Measurements from ENCODE around the gene PAEP.
"Not testable (repeated sequence)": the region's sequence is repeated elsewhere in the genome, so short reads cannot be mapped to it uniquely, and the experiment has no call there.

The PAEP gene

GRCh38 chr9:135526089-135526729 is 35.3 kb upstream of the PAEP start:
- no peak for DNase-seq

- no peak for DNase-seq
These were observed 34.6 kb upstream of the PAEP start for GRCh38 chr9:135526730-135527571.

- not testable (repeated sequence) for DNase-seq
These were observed 32.6 kb upstream of the PAEP start for GRCh38 chr9:135528842-135529435.

GRCh38 chr9:135530146-135530545 is 31.4 kb upstream of the PAEP start:
- no peak for DNase-seq

- no peak for DNase-seq
These were observed 30.5 kb upstream of the PAEP start for GRCh38 chr9:135531096-135531495.

- no peak for DNase-seq
These were observed 28.4 kb upstream of the PAEP start for GRCh38 chr9:135533113-135533512.

GRCh38 chr9:135533674-135534073 is 27.9 kb upstream of the PAEP start:
- DNase-seq: no peak

GRCh38 chr9:135534192-135534711 is 27.3 kb upstream of the PAEP start:
- not testable (repeated sequence) for DNase-seq

- DNase-seq: not testable (repeated sequence)
These were observed 26.7 kb upstream of the PAEP start for GRCh38 chr9:135534826-135535225.

GRCh38 chr9:135535631-135536030 is 25.9 kb upstream of the PAEP start:
- not testable (repeated sequence) for DNase-seq

GRCh38 chr9:135536216-135536615 is 25.3 kb upstream of the PAEP start:
- DNase-seq: no peak

- DNase-seq: not testable (repeated sequence)
These were observed 18.2 kb upstream of the PAEP start for GRCh38 chr9:135543262-135543894.

- DNase-seq: no peak
These were observed 16.4 kb upstream of the PAEP start for GRCh38 chr9:135544981-135545635.

- DNase-seq: not testable (repeated sequence)
These were observed 15.8 kb upstream of the PAEP start, which contains the start of gene OBP2A for GRCh38 chr9:135545646-135546176. Gene OBP2A, plus strand, starts transcription at chr9:135546126. Its CDS starts 55 bp downstream, at chr9:135546181.

- DNase-seq: not testable (repeated sequence)
These were observed 14.6 kb upstream of the PAEP start for GRCh38 chr9:135546792-135547617.

- DNase-seq: no peak
These were observed 13.5 kb upstream of the PAEP start for GRCh38 chr9:135547756-135548736.

GRCh38 chr9:135549478-135550343 is 11.8 kb upstream of the PAEP start:
- DNase-seq: not testable (repeated sequence)

GRCh38 chr9:135550344-135550918 is 11.1 kb upstream of the PAEP start:
- DNase-seq: no peak

GRCh38 chr9:135551031-135551430 is 10.5 kb upstream of the PAEP start:
- DNase-seq: no peak

Measured in CD4-positive, alpha-beta T cell treated with Interleukin-21 for 1 hour (primary cell).